MM.1S (cell line): ENCODE data around the gene EIF4G1.

Source experiments
- CTCF ChIP-seq: fragments of 300-600 bp; sonication (generic); IDR thresholded peaks from 2 replicates; pipeline ENCODE4 v1.5.1; 2016; ENCODE audit warnings: antibody characterized with exemption, low read length, mixed read lengths
- EZH2 ChIP-seq: fragments of 300-600 bp; sonication (generic); optimal IDR thresholded peaks from 2 replicates; pipeline ENCODE3; 2017; ENCODE audit warnings: low read depth, mild to moderate bottlenecking, antibody characterized with exemption, low read length, mixed read lengths
- EZH2phosphoT487 ChIP-seq: fragments of 300-600 bp; sonication (generic); IDR thresholded peaks from 2 replicates; pipeline ENCODE4 v1.6.1; 2018; ENCODE audit warnings: antibody characterized with exemption, low read length

- TF ChIP-seq CTCF, result no peak
- no peak for TF ChIP-seq EZH2
- TF ChIP-seq EZH2phosphoT487, result no peak
Measured at GRCh38 chr3:184377882-184378445, 63.6 kb downstream of the EIF4G1 start, which contains the start of gene THPO.
